Activated CD4-positive, alpha-beta T cell treated with anti-CD3 and anti-CD28 coated beads for 24 hours (primary cell): ENCODE data around the gene GNAO1.

Source experiments
- DNase-seq, 2 donors: peaks; one replicate each; pipeline ENCODE4 v3.0.0-alpha.2; 2020; ENCODE audit warnings: low read depth in 2 of 2

The GNAO1 gene

DNA sequence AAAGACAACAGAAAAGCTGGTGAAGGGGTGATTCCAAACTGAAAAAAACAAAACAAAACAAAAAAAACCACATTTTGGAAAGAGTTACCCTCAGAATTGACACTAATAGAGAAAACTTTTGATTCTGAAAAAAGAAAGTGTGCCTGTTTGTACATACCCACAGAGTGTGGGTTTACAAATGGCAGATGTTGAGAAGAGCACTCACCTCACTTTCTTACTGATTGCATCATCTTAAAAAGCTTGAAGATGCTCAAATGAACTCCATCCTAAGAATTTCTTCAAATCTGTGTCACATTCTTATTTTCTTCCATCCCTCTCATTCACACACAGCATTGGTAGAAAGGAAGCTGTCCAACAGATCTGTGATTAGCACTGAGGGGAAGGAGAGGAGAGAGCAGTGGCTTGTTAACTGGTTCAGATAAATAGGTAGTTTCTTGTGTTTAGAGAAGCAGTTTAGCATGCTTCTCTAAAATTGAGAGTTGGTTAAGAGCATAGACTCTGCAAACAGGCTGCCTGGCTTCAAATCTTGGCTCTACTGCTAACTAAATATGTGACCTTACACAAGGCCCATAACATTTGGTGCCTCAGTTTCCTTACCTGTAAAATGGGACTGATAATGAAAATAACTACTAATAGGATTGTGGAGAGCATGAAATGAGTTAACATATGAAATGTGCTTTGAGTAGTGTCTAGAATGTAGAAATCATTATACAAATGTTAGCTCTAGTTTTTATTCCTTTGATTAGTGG, 6.9 kb downstream of the GNAO1 start:
- DNase-seq, result no peak

DNA sequence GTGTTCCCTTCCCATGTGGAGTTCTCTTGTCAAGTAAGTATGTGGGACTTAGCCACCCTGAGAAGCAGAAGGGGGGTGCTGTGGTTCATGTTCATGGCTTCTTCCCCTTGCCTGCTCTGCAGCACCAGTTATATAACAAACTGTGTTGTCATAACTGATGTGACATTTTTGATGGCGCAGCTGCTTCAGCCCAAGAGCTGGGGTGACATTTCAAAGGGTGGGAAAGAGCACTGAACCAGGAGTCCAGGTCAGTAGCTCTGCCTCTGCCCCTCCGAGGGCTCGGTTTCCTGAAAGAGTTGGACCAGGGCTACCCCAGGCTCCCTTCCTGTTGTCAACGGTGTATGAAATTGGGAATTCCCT, 7.4 kb downstream of the GNAO1 start:
- no peak for DNase-seq

DNA sequence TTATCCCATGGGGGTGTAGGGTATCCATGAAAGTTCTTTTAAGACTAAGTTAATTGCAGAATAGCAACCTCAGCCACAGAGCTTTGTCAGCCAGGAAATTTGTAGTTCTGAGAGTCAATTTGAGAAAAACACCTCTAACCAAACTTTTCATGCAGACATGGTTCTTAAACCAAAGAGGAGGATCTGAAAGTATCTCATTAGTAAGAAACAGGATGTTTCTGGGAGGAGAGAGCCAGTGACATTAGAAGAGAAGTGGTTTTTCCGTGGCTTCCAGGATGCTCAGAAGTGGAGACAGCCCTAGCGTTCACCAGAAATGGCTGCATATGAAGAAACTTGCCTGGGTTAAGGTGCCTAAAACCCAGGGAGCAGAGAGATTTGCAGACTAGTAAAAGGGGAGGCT, 7.9 kb downstream of the GNAO1 start:
- no peak for DNase-seq

DNA sequence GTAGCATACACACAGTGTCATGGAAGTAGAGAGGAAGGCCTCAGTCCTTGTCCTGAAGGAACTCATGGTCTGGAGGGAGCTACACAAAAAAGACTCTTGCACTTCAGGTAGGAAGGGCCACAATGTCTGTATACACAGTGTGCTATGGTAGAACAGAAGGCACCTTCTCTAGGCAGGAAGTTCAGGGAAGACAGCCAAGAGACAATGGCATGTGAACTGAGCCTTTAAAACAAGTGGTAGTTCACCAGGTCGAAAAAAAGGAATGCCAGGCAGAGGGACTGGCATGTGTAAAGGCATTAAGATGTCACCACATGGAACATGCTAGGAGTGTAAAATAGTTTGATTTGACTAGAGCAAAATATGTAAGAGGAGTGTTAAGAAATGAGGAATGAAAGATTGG, 9.7 kb downstream of the GNAO1 start:
- DNase-seq, result no peak

- DNase-seq, result no peak
Measured at GRCh38 chr16:56202036-56202435, 10.7 kb downstream of the GNAO1 start.

- DNase-seq, result peak; percentile 36 to 39
Measured at GRCh38 chr16:56203052-56203451, 11.8 kb downstream of the GNAO1 start.

DNA sequence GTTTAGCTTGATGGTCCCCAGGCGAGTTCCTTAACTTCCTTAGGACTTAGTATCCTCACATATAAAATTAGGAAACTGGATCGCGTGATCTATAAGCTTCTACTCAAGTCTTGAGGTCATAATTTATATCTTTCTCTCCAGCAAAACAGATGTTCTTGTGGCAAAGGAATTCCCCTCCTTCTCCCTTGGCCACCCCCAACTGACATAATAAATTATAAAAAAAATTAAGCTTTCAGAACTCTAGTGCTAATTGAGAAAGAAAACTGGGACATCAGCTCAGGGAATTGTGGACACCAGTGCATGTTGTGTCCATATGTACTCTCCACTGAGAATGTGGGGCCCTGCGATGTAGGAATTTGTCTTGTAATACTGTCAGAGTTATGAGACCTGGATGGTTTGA, 13.5 kb downstream of the GNAO1 start:
- DNase-seq, result no peak

DNA sequence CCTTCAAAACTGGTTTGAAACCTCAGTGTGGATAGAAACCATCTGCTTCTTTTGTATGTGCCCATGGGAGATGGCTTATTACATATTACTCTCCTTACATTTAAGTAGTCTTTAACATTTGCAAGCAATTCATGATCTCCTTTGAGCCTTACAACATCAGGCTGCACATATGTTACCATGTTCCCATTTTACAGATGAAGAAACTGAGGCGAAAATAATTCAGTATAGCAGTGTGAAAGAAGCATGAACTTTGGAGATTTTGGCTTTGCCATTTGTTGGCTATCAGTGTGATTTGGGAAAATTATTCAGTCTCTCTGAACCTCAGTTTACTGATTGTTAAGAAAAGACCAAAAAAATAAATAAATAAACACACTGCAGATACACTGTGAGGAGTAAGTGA, 15.7 kb downstream of the GNAO1 start:
- DNase-seq, result no peak

GRCh38 chr16:56207421-56207820, 16.1 kb downstream of the GNAO1 start:
- DNase-seq, result no peak

DNA sequence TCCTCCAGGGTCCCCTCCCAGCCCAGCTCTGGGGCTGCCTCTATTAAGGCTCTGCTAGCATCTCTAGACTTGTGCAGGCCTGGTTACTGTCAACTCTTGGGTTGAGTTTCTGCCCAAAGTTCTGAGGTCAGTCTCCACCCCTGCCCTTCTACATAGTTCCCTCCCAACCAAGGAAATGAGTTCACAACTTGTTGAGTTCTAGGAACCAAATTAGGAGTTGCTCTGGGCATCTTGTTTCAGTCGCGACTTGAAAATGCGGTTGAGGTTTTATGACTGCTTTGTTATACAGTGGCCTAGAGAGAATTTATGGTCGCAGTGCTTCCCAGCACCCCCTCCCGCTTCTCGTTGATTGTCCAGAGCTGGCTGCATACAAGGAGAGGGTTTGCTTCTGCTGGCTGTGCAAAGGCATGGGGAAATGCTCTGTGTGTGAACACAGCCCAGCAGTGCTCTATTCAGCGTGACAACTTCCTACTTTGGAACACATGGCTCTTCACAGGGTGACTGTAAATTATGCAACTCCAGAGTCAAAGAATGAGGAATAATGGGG, 20.2 kb downstream of the GNAO1 start:
- no peak for DNase-seq

DNA sequence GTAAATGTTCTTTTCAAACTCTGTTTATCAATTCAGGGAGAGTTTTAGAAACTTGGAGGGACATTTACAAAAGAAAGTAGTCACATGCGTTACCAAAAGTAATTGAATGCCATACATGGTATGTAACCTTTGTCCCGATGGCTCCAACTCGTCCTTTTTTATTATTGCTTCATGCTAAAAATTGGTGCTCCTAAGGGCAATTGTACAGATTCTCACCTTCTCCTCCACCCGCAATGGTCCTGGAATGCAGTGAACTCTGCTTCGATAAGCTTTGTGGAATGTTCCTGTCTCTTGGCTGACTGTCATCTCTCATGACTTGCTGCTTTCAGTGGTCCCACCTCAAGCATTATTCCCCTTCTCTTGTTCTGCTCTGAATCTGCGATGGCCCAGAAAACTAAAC, 20.9 kb downstream of the GNAO1 start:
- DNase-seq, result no peak

DNA sequence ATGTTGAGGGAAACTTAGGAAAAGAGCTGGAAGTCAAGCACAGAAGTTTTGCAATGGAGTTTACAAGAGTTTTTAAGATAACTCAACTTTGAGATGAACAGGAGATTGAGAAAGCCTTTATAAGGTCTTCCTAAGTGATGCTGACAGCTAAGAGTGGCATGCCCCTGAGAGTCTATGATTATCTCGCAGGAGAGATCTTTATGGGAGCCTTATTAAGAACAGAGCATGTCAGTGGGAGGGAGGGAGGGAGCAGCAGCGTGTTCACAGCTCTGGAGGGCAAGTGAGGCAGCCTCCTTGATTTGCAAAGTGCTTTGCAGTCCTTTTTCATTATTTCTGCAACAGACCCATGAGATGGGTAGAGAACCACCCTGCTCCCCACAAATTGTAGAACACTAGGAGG, 30.7 kb downstream of the GNAO1 start:
- DNase-seq, result no peak

DNA sequence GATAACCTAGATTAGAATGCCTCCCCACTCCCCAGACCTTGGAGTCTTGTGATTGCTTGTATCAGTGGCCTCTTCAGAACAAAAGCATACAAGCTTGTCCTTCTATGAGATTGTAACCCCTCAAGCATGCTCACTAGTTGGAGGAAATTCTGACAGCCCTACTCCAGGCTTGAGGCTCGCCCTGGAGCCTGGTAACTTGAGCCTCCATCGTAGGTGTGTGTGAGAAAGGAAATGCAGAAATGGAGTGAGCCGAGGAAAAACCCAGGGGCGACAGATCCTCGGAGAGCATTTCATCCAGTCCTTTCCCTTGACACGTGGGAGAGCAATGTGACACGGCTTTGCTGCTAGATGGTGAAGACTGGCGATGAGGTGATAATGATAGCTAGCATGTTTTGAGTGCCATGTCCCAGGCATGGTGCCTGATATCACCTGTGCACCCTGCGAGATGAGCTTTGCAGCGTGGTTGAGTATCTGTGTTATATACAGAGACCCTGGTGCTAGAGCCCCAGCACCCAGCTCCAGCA, 31.2 kb downstream of the GNAO1 start:
- no peak for DNase-seq

DNA sequence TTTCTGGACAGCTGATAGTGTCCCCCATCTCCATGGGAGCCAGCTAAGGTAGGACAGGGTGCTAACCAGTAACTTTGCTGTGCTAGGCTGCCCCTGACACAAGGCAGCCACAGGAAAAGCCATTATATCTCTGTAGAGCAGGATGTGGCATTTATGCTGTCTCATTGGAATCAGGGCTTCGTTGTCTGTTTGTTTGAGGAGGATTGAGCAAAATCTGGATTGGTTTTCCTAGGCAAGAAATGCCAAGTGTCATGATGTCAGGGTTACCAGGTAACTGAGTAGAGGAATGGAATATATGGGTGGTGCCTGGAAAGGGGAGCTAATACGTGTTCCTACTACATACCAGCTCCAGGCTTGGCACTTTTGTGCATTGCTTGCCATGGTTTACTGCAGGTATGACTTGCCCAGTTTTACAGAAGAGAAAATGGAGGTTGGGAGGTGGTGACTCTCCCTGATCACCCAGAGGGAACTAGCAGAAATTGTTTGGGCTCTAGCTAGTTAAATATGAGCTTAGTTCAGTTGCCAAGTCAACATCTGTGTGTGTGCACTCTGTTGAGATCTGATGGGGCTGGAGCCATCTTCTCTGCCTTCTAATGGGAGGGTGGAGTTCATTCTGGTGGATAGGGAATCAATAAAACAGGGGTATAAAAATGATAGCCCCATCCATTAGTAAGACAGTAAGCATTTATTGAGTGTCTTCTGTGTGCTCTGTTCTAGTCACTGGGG, 33.9 kb downstream of the GNAO1 start:
- no peak for DNase-seq

GRCh38 chr16:56226187-56226586, 34.9 kb downstream of the GNAO1 start:
- no peak for DNase-seq

GRCh38 chr16:56226845-56227525, 35.7 kb downstream of the GNAO1 start:
- DNase-seq, result no peak

DNA sequence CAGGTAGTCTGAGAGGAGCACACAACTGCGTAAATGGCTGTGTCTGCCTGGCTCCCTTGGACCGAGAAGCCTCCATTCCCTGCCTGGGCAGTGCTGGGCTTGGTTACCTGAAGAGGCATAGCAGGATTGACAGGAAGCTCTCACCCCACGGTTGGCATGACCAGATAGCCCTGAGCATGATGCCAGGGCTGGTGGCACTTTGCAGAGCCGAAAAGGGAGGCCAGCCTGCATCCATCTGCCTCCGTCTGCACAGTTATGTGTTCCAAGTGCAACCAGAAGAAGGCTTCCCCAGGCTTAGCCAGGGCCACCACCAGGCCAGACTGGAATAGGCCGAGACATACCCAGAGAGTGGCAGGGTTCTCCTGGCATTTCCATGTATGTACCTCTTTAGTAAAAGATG, 36.6 kb downstream of the GNAO1 start:
- DNase-seq, result no peak

DNA sequence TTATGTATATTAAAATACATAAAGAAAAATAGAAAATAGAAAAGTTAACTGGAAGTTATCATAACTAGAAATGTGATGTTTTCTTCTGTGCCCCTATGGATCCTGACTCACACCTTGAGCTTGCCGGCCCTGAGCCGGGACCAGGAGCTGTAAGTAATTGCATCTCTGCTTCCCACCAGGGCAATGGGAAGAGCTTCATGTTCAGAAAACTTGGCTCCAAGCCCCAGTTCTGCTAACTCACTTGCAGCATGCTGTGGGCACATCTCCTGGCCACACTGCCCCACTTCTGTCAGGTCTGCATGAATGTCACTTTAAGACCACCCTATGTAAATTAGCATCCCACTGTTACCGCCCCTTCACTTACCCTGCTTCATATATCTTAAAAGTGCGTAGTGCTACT, 37.2 kb downstream of the GNAO1 start:
- no peak for DNase-seq

GRCh38 chr16:56233795-56234566, 42.7 kb downstream of the GNAO1 start:
- no peak for DNase-seq

GRCh38 chr16:56234737-56235136, 43.4 kb downstream of the GNAO1 start:
- no peak for DNase-seq

- no peak for DNase-seq
Measured at GRCh38 chr16:56237451-56237930, 46.2 kb downstream of the GNAO1 start.

GRCh38 chr16:56238188-56238587, 46.9 kb downstream of the GNAO1 start:
- DNase-seq, result no peak
